PC-9 (cell line): Measurements from ENCODE around the gene TMPRSS4.

Source experiments
- EZH2 ChIP-seq: fragments of 200-600 bp; sonication (generic); IDR thresholded peaks from 2 replicates; pipeline ENCODE4 v1.8.0; 2017; ENCODE audit warnings: antibody characterized with exemption, low read depth
- TF ChIP-seq, protein P1 (sequence below): fragments of 200-600 bp; sonication (generic); conservative IDR thresholded peaks from 2 replicates; pipeline ENCODE4 v1.6.1; 2017; ENCODE audit warnings: mixed run types, antibody characterized with exemption, mild to moderate bottlenecking, moderate library complexity

DNA sequence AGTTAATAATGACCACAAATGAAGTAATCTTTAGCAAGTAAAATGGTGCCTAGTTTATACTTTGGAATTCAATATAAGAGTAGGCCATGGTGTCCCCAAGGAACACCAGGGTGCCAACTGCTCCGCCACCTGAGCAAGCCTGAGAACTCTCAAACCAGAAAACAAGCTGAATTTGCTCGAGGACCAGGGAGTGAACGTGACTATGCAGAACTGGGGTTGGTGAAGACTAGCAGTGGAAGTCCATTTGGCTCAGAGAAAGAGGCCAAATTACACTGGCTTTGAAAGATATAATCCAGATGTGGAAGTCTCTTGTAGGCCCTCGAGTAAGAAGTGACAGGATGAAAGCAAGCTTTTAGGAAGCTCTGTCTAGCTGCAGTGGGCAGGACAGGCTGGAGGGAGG lies 18.6 kb downstream of the TMPRSS4 start:
- TF ChIP-seq, protein P1, sequence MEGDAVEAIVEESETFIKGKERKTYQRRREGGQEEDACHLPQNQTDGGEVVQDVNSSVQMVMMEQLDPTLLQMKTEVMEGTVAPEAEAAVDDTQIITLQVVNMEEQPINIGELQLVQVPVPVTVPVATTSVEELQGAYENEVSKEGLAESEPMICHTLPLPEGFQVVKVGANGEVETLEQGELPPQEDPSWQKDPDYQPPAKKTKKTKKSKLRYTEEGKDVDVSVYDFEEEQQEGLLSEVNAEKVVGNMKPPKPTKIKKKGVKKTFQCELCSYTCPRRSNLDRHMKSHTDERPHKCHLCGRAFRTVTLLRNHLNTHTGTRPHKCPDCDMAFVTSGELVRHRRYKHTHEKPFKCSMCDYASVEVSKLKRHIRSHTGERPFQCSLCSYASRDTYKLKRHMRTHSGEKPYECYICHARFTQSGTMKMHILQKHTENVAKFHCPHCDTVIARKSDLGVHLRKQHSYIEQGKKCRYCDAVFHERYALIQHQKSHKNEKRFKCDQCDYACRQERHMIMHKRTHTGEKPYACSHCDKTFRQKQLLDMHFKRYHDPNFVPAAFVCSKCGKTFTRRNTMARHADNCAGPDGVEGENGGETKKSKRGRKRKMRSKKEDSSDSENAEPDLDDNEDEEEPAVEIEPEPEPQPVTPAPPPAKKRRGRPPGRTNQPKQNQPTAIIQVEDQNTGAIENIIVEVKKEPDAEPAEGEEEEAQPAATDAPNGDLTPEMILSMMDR = no peak
- TF ChIP-seq EZH2 = no peak
